ENCODE data around the gene PCED1B. TPM values are rescaled to one million over a fixed set of nuclear protein-coding genes. Genes with fewer than 3 reads are reported as not detected.

The PCED1B gene
- total and polyA plus RNA-seq, 2 experiments from 2014 or later: 5.1 to 6.6 TPM

DNA sequence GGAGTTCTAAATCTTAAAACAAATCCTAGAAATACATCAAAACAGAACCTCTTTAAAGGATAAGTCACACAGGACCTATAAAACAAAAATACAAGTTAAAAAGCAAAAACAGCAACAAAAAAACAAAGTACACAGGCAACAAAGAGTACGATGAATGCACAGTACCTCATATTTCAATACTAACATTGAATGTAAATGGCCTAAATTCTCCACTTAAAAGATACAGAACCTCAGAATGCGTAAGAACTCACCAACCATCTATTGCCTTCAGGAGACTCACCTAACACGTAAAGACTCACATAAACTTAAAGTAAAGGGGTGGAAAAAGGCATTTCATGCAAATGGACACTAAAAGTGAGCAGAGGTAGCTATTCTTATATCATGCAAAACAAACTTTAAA is 172.5 kb downstream of the PCED1B start:
- no peak overlapping the region for H3K4me3 Mint-ChIP-seq
- Histone ChIP-seq H3K27me3 (ENCODE audit: insufficient read depth) (no peaks in the 10 kb centered on the region), H3K4me1 (ENCODE audit: insufficient read depth) (no peaks in the 10 kb centered on the region), H3K79me2 (replicated peaks; ENCODE audit: insufficient read depth) (no peaks in the 10 kb centered on the region), H3K4me3 (no peak overlapping the region), H3K9me2 (ENCODE audit: insufficient read depth) (peaks cover 6% of the 10 kb centered on the region; the same call in 1 of the 2 replicates), H2AFZ (no peak overlapping the region), H3K27ac (ENCODE audit: low read depth) (no peak overlapping the region), H4K20me1 (replicated peaks; ENCODE audit: insufficient read depth) (no peaks in the 10 kb centered on the region), H3F3A (replicated peaks; ENCODE audit: low read depth) (no peaks in the 10 kb centered on the region), H3K4me2 (no peak overlapping the region), H3K36me3 (ENCODE audit: insufficient read depth) (peaks cover 5% of the 10 kb centered on the region; the same call in 1 of the 2 replicates)
- H3K4me1 Mint-ChIP-seq: peaks cover 22% of the 10 kb centered on the region
- ATAC-seq (no peak), DNase-seq (ENCODE audit: low spot score) (no peak)
- H3K36me3 Mint-ChIP-seq (ENCODE audit: low read depth): peaks cover 27% of the 10 kb centered on the region
- peaks cover 25% of the 10 kb centered on the region for H3K9me3 Mint-ChIP-seq
- peaks cover 5% of the 10 kb centered on the region for H3K27me3 Mint-ChIP-seq (ENCODE audit: insufficient read depth, low read depth, poor library complexity)
- TF ChIP-seq, protein P1, sequence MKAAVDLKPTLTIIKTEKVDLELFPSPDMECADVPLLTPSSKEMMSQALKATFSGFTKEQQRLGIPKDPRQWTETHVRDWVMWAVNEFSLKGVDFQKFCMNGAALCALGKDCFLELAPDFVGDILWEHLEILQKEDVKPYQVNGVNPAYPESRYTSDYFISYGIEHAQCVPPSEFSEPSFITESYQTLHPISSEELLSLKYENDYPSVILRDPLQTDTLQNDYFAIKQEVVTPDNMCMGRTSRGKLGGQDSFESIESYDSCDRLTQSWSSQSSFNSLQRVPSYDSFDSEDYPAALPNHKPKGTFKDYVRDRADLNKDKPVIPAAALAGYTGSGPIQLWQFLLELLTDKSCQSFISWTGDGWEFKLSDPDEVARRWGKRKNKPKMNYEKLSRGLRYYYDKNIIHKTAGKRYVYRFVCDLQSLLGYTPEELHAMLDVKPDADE (IDR thresholded peaks at IDR 0.05): no peak
- TF ChIP-seq CREB1 (CRISPR knock-in tag; IDR thresholded peaks at IDR 0.05; ENCODE audit: low read depth) (no peak), JUNB (IDR thresholded peaks at IDR 0.05; ENCODE audit: unreplicated experiment) (no peak), NANOG (IDR thresholded peaks at IDR 0.05; ENCODE audit: borderline replicate concordance) (no peak), STAT1 (IDR thresholded peaks at IDR 0.05; ENCODE audit: unreplicated experiment) (no peak), ZNF331 (CRISPR knock-in tag; IDR thresholded peaks at IDR 0.05; ENCODE audit: low read depth) (no peak), EZH2 (IDR thresholded peaks at IDR 0.05; ENCODE audit: low read depth, unreplicated experiment) (no peak), ZNF114 (CRISPR knock-in tag; IDR thresholded peaks at IDR 0.05) (no peak), POLR2AphosphoS5 (IDR thresholded peaks at IDR 0.05; ENCODE audit: low read depth) (no peak), EZH2phosphoT487 (IDR thresholded peaks at IDR 0.05; ENCODE audit: unreplicated experiment) (no peak)
- TF ChIP-seq, protein P2, sequence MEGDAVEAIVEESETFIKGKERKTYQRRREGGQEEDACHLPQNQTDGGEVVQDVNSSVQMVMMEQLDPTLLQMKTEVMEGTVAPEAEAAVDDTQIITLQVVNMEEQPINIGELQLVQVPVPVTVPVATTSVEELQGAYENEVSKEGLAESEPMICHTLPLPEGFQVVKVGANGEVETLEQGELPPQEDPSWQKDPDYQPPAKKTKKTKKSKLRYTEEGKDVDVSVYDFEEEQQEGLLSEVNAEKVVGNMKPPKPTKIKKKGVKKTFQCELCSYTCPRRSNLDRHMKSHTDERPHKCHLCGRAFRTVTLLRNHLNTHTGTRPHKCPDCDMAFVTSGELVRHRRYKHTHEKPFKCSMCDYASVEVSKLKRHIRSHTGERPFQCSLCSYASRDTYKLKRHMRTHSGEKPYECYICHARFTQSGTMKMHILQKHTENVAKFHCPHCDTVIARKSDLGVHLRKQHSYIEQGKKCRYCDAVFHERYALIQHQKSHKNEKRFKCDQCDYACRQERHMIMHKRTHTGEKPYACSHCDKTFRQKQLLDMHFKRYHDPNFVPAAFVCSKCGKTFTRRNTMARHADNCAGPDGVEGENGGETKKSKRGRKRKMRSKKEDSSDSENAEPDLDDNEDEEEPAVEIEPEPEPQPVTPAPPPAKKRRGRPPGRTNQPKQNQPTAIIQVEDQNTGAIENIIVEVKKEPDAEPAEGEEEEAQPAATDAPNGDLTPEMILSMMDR (conservative IDR thresholded peaks at IDR 0.05; ENCODE audit: low read depth in 2 of 2): no peak
- TF ChIP-seq, protein P3, sequence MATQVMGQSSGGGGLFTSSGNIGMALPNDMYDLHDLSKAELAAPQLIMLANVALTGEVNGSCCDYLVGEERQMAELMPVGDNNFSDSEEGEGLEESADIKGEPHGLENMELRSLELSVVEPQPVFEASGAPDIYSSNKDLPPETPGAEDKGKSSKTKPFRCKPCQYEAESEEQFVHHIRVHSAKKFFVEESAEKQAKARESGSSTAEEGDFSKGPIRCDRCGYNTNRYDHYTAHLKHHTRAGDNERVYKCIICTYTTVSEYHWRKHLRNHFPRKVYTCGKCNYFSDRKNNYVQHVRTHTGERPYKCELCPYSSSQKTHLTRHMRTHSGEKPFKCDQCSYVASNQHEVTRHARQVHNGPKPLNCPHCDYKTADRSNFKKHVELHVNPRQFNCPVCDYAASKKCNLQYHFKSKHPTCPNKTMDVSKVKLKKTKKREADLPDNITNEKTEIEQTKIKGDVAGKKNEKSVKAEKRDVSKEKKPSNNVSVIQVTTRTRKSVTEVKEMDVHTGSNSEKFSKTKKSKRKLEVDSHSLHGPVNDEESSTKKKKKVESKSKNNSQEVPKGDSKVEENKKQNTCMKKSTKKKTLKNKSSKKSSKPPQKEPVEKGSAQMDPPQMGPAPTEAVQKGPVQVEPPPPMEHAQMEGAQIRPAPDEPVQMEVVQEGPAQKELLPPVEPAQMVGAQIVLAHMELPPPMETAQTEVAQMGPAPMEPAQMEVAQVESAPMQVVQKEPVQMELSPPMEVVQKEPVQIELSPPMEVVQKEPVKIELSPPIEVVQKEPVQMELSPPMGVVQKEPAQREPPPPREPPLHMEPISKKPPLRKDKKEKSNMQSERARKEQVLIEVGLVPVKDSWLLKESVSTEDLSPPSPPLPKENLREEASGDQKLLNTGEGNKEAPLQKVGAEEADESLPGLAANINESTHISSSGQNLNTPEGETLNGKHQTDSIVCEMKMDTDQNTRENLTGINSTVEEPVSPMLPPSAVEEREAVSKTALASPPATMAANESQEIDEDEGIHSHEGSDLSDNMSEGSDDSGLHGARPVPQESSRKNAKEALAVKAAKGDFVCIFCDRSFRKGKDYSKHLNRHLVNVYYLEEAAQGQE (IDR thresholded peaks at IDR 0.05; ENCODE audit: unreplicated experiment): no peak
- TF ChIP-seq, protein P4, sequence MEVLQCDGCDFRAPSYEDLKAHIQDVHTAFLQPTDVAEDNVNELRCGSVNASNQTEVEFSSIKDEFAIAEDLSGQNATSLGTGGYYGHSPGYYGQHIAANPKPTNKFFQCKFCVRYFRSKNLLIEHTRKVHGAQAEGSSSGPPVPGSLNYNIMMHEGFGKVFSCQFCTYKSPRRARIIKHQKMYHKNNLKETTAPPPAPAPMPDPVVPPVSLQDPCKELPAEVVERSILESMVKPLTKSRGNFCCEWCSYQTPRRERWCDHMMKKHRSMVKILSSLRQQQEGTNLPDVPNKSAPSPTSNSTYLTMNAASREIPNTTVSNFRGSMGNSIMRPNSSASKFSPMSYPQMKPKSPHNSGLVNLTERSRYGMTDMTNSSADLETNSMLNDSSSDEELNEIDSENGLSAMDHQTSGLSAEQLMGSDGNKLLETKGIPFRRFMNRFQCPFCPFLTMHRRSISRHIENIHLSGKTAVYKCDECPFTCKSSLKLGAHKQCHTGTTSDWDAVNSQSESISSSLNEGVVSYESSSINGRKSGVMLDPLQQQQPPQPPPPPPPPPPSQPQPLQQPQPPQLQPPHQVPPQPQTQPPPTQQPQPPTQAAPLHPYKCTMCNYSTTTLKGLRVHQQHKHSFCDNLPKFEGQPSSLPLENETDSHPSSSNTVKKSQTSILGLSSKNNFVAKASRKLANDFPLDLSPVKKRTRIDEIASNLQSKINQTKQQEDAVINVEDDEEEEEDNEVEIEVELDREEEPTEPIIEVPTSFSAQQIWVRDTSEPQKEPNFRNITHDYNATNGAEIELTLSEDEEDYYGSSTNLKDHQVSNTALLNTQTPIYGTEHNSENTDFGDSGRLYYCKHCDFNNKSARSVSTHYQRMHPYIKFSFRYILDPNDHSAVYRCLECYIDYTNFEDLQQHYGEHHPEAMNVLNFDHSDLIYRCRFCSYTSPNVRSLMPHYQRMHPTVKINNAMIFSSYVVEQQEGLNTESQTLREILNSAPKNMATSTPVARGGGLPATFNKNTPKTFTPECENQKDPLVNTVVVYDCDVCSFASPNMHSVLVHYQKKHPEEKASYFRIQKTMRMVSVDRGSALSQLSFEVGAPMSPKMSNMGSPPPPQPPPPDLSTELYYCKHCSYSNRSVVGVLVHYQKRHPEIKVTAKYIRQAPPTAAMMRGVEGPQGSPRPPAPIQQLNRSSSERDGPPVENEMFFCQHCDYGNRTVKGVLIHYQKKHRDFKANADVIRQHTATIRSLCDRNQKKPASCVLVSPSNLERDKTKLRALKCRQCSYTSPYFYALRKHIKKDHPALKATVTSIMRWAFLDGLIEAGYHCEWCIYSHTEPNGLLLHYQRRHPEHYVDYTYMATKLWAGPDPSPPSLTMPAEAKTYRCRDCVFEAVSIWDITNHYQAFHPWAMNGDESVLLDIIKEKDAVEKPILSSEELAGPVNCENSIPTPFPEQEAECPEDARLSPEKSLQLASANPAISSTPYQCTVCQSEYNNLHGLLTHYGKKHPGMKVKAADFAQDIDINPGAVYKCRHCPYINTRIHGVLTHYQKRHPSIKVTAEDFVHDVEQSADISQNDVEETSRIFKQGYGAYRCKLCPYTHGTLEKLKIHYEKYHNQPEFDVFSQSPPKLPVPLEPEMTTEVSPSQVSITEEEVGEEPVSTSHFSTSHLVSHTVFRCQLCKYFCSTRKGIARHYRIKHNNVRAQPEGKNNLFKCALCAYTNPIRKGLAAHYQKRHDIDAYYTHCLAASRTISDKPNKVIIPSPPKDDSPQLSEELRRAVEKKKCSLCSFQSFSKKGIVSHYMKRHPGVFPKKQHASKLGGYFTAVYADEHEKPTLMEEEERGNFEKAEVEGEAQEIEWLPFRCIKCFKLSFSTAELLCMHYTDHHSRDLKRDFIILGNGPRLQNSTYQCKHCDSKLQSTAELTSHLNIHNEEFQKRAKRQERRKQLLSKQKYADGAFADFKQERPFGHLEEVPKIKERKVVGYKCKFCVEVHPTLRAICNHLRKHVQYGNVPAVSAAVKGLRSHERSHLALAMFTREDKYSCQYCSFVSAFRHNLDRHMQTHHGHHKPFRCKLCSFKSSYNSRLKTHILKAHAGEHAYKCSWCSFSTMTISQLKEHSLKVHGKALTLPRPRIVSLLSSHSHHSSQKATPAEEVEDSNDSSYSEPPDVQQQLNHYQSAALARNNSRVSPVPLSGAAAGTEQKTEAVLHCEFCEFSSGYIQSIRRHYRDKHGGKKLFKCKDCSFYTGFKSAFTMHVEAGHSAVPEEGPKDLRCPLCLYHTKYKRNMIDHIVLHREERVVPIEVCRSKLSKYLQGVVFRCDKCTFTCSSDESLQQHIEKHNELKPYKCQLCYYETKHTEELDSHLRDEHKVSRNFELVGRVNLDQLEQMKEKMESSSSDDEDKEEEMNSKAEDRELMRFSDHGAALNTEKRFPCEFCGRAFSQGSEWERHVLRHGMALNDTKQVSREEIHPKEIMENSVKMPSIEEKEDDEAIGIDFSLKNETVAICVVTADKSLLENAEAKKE (CRISPR knock-in tag; IDR thresholded peaks at IDR 0.05): no peak
- H3K27ac Mint-ChIP-seq: no peak overlapping the region

Measured in GM23338 (cell line).